Stimulated activated naive CD8-positive, alpha-beta T cell treated with anti-CD3 and anti-CD28 coated beads, Interleukin-15, amount 100 ng/mL, for 72 hours (primary cell): ENCODE results near the gene DKC1.

Experiments
- ATAC-seq: fragments of 150-1000 bp; cut with Tn5 transposase; 2 replicates; pipeline ENCODE4 v1.10.0; 2021; ENCODE audit warnings: mild to moderate bottlenecking, moderate library complexity
- DNase-seq, 2 donors: peaks; one replicate each; pipeline ENCODE4 v3.0.0; 2021 to 2022
- H3K27ac Mint-ChIP-seq, 2 donors: one replicate each; pipeline ENCODE4 v1.8.0; 2022; ENCODE audit warnings: mild to moderate bottlenecking in 2 of 2, mixed read lengths in 2 of 2, moderate library complexity in 2 of 2
- H3K27me3 Mint-ChIP-seq: one replicate; pipeline ENCODE4 v1.8.0; 2022; ENCODE audit warnings: mixed read lengths
- H3K4me1 Mint-ChIP-seq: one replicate; pipeline ENCODE4 v1.8.0; 2022; ENCODE audit warnings: mild to moderate bottlenecking, mixed read lengths
- H3K4me3 Mint-ChIP-seq, 2 donors: one replicate each; pipeline ENCODE4 v1.8.0; 2022; ENCODE audit warnings: mild to moderate bottlenecking in 2 of 2, mixed read lengths in 2 of 2, moderate library complexity in 1 of 2
- H3K9me3 Mint-ChIP-seq, 2 donors: one replicate each; pipeline ENCODE4 v1.8.0; 2022; ENCODE audit warnings: mixed read lengths in 2 of 2

Gene DKC1

DNA sequence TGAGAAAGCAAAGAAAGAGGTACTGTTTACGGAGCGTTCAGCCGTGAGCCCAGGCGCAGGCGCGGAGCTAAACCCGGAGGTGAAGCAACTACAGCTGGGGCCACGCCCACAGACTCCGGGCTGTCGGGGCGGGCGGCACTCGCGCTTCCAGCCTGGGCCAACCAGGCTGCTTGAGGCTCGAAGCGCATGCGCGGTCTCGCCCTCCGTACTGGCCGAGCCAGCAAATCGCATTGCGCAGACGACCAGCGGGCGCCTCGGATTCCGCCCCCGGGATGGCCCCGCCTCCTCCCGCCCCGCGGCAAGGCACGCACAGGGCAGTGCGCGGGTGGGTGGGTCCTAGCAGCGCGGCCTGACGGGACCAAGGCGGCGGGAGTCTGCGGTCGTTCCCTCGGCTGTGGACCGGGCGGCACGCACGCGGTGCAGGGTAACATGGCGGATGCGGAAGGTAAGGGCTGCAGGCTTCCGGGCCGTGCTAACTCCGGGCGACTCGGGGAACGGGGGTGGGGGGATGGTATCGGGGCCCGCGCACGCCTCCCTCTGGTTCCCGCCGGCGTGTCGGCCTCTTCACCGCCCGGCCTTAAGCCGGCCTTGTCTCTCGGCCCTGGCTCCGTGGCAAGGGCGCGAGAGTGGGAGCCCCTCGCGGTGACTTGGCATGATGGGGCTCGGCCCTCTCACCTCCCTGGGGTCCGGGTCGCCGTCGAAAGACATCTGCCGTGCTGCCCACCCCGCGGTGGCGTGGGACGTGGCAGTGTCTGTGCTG is at the start of gene DKC1:
Gene DKC1 (plus strand): TSS at position 328 of the 760 bp plus-strand sequence. CDS start 102 bp downstream, at position 430.
- Mint-ChIP-seq H3K27ac (peak within 1 kb of the TSS; percentile 94 to 97), H3K9me3 (no peaks in the 10 kb centered on the region), H3K4me1 (peaks cover 29% of the 10 kb centered on the region), H3K4me3 (peak within 1 kb of the TSS; percentile 88 to 89), H3K27me3 (no peaks in the 10 kb centered on the region)
- DNase-seq (peak; percentile 92 to 96), ATAC-seq (peak; percentile 90)

DNA sequence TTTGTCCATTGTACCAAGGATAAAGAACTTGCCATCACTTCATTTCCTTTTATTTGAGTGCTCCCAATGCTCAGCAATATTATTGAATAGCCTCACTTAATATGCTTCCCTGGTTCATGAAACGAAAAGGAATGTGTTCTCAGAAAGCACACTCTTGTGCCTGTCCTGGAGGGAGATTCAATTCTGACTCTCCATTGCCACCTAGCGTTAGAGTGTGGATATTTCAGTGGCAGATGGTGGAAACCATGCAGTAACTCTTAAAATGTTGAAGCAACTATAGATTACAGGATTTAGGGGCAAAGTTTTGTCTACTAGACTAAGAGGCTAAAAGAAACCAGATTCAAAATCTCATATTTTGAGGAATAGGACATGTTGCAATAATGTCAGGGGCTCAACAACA is 47.7 kb upstream of the DKC1 start:
- Mint-ChIP-seq H3K9me3 (no peaks in the 10 kb centered on the region), H3K4me3 (no peak overlapping the region), H3K27ac (no peak overlapping the region), H3K27me3 (no peaks in the 10 kb centered on the region), H3K4me1 (peaks cover 54% of the 10 kb centered on the region)
- ATAC-seq (no peak), DNase-seq (peak; percentile 31 to 41)

DNA sequence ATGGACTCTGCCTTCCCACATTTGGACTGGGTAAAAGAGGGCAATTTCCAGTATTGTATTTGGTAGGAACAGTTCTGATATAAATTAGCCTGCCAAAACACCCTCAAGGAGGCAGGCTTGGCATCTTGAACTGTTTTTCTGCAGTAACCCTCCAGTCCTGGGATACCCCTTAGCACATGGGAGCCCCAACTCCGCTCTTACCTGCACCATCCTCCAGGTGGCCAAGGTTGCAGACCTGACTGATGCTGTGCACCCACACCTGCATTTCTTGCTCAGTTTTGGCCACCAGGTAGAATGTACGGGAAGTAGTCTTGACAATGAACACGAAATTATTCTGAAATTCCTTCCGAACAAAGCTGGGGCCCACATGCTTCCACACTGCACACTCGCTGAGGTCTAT is 46.8 kb upstream of the DKC1 start:
- Mint-ChIP-seq H3K9me3 (no peaks in the 10 kb centered on the region), H3K27ac (no peak overlapping the region), H3K27me3 (no peaks in the 10 kb centered on the region), H3K4me3 (no peak overlapping the region), H3K4me1 (peaks cover 53% of the 10 kb centered on the region)
- ATAC-seq, result no peak
- DNase-seq, result no peak

DNA sequence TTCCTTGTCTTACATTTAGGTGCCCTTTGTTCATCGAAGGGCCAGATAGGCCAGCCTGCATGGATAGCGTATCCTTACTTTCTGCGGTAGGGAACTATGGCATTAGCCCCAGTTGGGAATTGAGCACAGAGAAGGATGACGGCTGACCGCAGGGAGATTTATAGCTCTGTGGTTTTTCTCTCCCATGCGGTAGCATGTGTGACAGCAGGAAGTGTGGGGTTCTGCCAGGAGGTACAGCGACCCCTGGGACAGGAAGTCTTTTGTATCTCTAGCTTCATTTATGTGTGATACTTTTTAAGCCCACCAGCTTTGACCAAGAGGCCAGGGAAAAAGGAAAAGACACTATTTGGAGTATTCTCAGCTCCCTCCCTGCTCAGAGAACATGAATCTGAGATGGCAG is 44.8 kb upstream of the DKC1 start:
- ATAC-seq, result no peak
- Mint-ChIP-seq H3K27ac (peak overlapping the region; percentile 93 to 98), H3K4me1 (peaks cover 46% of the 10 kb centered on the region), H3K9me3 (no peaks in the 10 kb centered on the region), H3K4me3 (peak overlapping the region; percentile 72 to 77), H3K27me3 (no peaks in the 10 kb centered on the region)
- DNase-seq, result no peak

DNA sequence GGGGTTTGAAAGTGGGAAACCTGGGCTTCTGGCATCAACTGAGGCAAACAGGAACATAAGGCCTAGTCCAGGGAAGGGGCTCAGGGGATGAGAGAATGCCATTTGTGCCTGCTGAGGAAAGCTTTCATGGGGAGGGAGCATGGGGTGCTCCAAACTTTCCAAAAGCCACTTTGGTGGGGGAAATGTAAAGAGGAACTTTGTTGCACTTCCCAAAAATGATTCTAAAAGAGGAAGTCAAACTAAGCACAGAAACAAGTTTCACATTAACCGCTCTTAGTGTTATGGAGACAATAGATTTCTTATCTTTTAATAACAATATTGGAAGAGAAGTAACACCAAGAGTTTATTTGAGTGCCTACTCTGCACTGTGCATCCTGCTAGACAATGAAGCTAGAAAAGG is 44.0 kb upstream of the DKC1 start:
- Mint-ChIP-seq H3K4me1 (peaks cover 47% of the 10 kb centered on the region), H3K4me3 (peak overlapping the region; percentile 72 to 77), H3K9me3 (no peaks in the 10 kb centered on the region), H3K27ac (peak overlapping the region; percentile 52 to 98), H3K27me3 (no peaks in the 10 kb centered on the region)
- DNase-seq, result no peak
- no peak for ATAC-seq

DNA sequence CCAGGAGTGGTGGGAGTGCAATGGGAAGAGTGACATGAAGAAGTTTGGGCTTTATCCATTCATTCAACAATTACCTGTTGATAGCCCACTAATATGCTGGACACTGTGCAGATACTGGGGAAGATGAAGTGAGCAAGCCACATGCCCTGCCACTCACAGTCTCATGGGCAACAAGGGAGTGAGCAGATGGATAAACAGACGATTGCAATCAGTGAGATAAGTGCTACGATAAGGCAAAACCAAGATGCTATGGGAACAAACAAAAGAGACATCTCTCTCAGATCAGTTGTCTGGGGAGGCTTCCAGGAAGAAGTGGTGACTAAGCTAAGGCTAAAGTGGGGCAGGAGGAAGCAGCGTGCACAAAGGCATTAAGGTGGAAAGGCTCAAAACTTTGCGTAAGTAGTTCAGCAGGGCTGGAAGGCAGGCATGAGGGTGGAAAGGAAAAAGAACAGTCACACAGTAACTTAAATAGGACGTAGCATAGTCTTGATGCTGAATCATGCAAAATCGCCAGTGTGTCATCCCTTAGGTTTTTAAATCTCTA is 43.5 kb upstream of the DKC1 start:
- Mint-ChIP-seq H3K27ac (peak overlapping the region; percentile 52 to 97), H3K4me3 (peak overlapping the region; percentile 64 to 67), H3K27me3 (no peaks in the 10 kb centered on the region), H3K4me1 (peaks cover 51% of the 10 kb centered on the region), H3K9me3 (no peaks in the 10 kb centered on the region)
- peak; percentile 86 for ATAC-seq
- peak in 1 of 2 donors; percentile 50 for DNase-seq

DNA sequence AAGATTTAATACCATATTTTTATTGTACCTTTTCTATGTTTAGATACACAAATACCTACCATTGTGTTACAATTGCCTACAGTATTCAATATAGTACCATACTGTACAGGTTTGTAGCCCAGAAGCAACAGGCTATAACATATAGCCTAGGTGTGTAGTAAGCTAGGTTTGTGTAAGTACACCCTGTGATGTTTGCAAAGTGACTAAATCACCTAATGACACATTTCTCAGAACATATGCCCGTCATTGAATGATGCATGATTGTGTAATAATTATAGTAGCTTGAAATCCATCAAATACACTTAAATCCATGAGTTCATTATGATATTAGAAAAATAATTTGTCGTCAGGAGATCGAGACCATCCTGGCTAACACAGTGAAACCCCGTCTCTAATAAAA is 42.6 kb upstream of the DKC1 start:
- Mint-ChIP-seq H3K27ac (no peak overlapping the region), H3K9me3 (no peaks in the 10 kb centered on the region), H3K4me1 (peaks cover 55% of the 10 kb centered on the region), H3K27me3 (no peaks in the 10 kb centered on the region), H3K4me3 (no peak overlapping the region)
- DNase-seq (no peak), ATAC-seq (no peak)

DNA sequence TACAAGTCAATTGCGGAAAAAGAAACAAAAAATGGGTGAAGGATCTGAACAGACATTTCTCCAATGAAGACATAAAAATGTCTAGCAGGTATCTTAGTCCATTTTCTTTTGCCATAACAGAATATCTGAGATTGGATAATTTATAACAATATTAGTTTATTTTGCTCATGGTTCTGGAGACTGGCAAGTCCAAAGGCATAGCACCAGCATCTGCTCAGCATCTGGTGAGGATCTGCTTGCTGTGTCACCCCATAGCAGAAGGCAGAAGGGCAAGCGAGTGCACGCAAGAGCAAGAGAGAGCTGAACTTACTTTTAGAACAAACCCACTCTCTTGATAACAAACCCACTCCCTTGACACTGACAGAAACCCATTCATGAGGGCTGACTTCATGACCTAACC is 41.5 kb upstream of the DKC1 start:
- DNase-seq, result no peak
- H3K4me3 Mint-ChIP-seq, result no peak overlapping the region
- no peaks in the 10 kb centered on the region for H3K9me3 Mint-ChIP-seq
- no peak overlapping the region for H3K27ac Mint-ChIP-seq
- H3K4me1 Mint-ChIP-seq, result peaks cover 63% of the 10 kb centered on the region
- H3K27me3 Mint-ChIP-seq, result no peaks in the 10 kb centered on the region
- ATAC-seq, result no peak

DNA sequence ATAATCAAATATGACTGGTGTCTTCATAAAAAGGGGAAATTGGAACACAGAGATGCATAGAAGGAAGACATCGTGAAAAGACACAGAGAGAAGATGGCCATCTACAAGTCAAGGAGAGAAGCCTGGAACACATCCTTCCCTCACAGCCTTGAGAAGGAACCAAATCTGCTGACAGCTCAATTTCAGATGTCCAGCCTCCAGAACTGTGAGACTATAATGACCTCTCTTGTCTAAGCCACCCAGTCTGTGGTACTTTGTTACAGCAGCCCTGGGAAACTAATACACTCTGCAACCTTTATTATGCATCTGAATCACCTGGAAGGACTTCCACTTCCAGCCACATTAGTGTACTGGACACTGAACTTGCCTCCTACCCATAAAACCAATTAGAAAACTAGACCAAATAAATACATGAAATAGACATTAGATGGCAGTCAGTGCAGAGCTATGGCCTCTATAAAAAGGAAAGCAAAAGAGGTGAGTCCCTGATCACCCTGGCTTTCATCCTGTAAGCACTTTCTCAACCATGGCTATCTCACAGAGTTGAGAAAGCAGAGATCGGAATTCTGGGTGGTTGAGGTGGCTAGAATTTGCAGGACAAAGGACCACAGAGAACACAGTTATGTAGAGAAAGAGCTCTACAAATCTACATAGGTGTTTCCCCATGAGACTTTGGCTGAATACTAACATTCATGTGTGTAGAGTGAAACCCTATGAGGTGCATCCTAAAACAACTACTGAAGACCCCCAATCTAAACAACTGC is 37.5 kb upstream of the DKC1 start:
- Mint-ChIP-seq H3K4me1 (peaks cover 74% of the 10 kb centered on the region), H3K4me3 (peak overlapping the region; percentile 24 to 66), H3K27me3 (no peaks in the 10 kb centered on the region), H3K9me3 (peaks cover 0 to 6% of the 10 kb centered on the region in 2 donors), H3K27ac (peak overlapping the region; percentile 94 to 99)
- ATAC-seq (peak; percentile 68), DNase-seq (peak in 1 of 2 donors; percentile 30)

DNA sequence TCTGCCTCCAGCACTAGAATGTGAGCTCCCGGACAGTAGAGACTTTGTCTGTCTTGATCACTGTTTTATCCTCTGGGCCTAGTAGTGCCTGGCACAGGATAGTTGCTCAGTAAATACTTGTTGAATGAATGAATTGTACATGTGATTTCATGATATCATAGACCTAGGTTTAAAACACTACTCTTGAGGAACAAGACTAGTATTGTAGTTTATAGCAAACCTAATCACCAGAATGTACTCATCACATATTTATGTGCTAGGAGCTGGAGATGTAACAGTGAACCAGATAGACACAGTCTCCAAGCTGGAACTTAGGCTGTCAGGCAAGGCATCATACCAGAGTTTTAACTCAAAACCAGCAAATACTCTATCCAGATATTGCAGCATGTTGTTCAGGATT is 35.2 kb upstream of the DKC1 start:
- Mint-ChIP-seq H3K27ac (no peak overlapping the region), H3K4me1 (peaks cover 90% of the 10 kb centered on the region), H3K4me3 (no peak overlapping the region), H3K27me3 (no peaks in the 10 kb centered on the region), H3K9me3 (peaks cover 0 to 6% of the 10 kb centered on the region in 2 donors)
- ATAC-seq (no peak), DNase-seq (no peak)

DNA sequence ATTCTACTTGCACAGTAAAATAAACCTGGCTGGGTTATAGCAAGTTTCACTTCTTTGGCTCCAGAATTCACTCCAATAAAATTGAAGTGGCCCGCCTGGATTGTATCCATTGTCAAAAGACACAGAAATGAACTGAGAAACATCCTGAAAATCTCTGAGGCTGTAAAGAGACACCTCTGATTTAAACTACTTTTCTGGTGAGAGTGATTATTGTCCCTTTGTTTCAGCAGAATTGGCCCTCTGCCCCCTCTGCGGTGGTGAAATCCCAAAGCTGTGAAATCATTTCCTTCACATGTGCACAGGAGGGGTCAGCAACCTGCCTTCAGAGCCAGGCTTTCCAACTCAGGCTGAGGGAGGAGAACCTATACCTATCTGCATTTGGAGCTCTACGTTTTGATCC is 34.8 kb upstream of the DKC1 start:
- Mint-ChIP-seq H3K27me3 (no peaks in the 10 kb centered on the region), H3K27ac (peak overlapping the region in 1 of 2 donors; percentile 74), H3K4me1 (peaks cover 93% of the 10 kb centered on the region), H3K9me3 (peaks cover 0 to 6% of the 10 kb centered on the region in 2 donors), H3K4me3 (peak overlapping the region in 1 of 2 donors; percentile 29)
- no peak for ATAC-seq
- no peak for DNase-seq

DNA sequence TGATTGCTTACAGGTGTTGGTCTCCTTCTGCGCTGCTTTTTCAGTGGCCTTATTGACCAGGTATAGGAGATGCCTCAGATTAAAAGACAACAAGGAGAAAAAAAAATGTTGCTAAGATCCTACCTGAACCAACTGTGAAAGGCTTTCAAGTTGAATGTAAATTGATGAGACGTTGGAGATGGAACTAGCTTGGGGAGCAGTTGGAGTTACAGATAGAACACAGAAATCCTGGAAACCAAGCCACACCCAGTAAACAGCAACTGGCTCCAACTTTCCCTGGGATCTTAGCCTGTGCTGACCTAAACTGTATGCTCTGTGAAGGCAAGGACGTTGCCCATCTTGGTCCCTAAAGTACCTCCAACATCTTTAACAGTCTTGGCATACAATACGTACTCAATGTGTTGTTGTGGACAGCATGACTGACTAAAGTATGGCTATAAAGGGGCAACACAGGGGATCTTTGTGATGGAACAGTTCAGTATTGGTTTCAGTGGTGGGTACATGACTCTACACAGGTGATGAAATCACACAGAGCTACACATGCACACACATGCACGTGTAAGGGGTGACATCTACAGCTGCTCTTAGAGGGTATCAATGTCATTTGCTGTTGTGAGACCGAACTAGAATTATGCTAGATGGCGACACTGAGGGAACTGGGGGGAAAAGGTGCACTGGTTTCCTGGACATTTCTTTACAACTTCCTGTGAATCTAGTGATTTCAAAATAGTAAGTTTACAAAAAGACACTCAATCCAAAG is 34.1 kb upstream of the DKC1 start:
- DNase-seq (peak in 1 of 2 donors; percentile 30), ATAC-seq (peak; percentile 77)
- peaks cover 93% of the 10 kb centered on the region for H3K4me1 Mint-ChIP-seq
- H3K9me3 Mint-ChIP-seq, result peaks cover 0 to 6% of the 10 kb centered on the region in 2 donors
- no peaks in the 10 kb centered on the region for H3K27me3 Mint-ChIP-seq
- peak overlapping the region in 1 of 2 donors; percentile 29 for H3K4me3 Mint-ChIP-seq
- H3K27ac Mint-ChIP-seq, result peak overlapping the region in 1 of 2 donors; percentile 74

DNA sequence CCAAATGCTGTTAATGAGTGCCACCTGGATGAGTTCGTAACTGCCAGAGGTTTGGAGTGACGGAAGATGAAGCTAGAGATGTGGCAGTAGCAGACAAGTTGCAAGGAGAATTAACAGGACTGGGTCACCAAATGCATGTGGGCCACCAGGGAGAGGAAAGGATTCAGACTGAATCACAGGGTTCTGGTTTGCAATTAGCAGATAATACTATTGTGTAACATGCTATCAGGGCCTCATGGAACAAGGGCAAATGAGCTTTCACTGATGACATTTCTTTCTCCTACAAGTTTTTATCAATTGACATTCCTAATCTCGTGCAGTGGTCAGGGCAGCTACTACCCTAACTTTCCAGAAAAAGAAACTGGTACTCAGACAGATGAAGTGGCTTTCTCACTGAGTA is 33.2 kb upstream of the DKC1 start:
- Mint-ChIP-seq H3K27me3 (no peaks in the 10 kb centered on the region), H3K4me3 (no peak overlapping the region), H3K9me3 (peaks cover 0 to 6% of the 10 kb centered on the region in 2 donors), H3K27ac (no peak overlapping the region), H3K4me1 (peaks cover 95% of the 10 kb centered on the region)
- DNase-seq (no peak), ATAC-seq (no peak)

DNA sequence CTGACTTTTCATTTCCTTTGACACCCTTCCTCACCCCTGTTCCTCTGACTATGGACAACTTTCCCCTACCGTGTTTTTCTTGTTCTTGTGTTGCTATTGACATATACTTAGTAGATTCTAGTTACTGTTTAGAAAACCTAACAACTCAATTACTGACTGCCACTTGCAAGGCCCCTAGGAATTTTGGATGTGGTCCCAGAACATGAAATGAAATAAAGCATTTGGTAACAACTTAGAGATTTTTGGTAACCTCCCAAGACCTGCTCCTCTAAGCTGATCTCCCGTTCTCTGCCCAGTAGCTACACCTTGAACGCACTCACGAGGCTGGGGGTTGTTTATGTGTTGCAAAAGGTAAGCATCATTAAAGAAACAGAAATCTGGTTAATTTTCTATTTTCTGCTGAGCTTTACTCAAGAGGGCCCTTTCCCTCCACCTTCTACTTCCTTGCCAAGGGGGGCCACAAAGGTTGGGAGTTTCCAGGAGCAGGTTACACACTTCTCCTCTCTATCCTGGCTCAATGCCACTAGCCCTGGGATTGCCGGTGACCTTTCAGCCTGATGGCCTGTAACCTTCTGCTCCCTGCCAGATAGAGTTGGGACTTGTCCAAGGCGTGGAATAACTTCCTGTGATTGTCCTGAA is 32.3 kb upstream of the DKC1 start:
- ATAC-seq (no peak), DNase-seq (no peak)
- H3K4me1 Mint-ChIP-seq, result peaks cover 95% of the 10 kb centered on the region
- no peak overlapping the region for H3K4me3 Mint-ChIP-seq
- no peaks in the 10 kb centered on the region for H3K27me3 Mint-ChIP-seq
- H3K27ac Mint-ChIP-seq, result no peak overlapping the region
- peaks cover 0 to 6% of the 10 kb centered on the region in 2 donors for H3K9me3 Mint-ChIP-seq

DNA sequence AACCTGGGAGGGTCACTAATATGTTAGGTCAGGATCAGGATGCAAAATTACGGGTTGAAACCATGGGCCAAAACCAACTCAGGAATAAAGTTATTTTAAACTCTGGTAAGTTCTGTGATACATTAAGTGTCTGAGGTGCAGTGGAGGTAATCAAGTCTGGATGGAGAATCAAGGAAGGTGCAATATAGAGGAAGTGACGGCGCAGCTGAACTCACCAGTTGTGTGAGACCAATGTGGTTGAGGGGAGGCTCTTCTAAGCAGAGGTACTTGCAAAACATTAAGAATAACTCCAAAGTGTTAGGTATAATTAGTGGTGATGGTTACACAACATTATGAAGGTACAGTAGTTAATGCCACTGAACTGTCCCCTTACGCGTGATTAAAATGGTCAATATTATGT is 31.5 kb upstream of the DKC1 start:
- DNase-seq (no peak), ATAC-seq (peak; percentile 31)
- no peaks in the 10 kb centered on the region for H3K27me3 Mint-ChIP-seq
- H3K27ac Mint-ChIP-seq, result no peak overlapping the region
- peaks cover 0 to 6% of the 10 kb centered on the region in 2 donors for H3K9me3 Mint-ChIP-seq
- peak overlapping the region in 1 of 2 donors; percentile 12 for H3K4me3 Mint-ChIP-seq
- H3K4me1 Mint-ChIP-seq, result peaks cover 95% of the 10 kb centered on the region
